ENCODE results near the gene BRD9.

Gene BRD9

GRCh38 chr5:819078-819477, 73.5 kb downstream of the BRD9 start:
- TF ChIP-seq, protein P1, sequence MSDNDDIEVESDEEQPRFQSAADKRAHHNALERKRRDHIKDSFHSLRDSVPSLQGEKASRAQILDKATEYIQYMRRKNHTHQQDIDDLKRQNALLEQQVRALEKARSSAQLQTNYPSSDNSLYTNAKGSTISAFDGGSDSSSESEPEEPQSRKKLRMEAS (IDR thresholded peaks at IDR 0.05; ENCODE audit: low read depth, low read length), result no peak
- TF ChIP-seq MYC (IDR thresholded peaks at IDR 0.05; ENCODE audit: low read depth, low read length) (no peak), POLR2A (IDR thresholded peaks at IDR 0.05; ENCODE audit: extremely low read depth, insufficient read length) (no peak)
- TF ChIP-seq, protein P2, sequence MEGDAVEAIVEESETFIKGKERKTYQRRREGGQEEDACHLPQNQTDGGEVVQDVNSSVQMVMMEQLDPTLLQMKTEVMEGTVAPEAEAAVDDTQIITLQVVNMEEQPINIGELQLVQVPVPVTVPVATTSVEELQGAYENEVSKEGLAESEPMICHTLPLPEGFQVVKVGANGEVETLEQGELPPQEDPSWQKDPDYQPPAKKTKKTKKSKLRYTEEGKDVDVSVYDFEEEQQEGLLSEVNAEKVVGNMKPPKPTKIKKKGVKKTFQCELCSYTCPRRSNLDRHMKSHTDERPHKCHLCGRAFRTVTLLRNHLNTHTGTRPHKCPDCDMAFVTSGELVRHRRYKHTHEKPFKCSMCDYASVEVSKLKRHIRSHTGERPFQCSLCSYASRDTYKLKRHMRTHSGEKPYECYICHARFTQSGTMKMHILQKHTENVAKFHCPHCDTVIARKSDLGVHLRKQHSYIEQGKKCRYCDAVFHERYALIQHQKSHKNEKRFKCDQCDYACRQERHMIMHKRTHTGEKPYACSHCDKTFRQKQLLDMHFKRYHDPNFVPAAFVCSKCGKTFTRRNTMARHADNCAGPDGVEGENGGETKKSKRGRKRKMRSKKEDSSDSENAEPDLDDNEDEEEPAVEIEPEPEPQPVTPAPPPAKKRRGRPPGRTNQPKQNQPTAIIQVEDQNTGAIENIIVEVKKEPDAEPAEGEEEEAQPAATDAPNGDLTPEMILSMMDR (IDR thresholded peaks at IDR 0.05; ENCODE audit: low read depth, low read length), result no peak
- no peak for DNase-seq (ENCODE audit: low read depth)
- H3K4me3 ChIP-seq (ENCODE audit: low read depth, low read length), result no peak overlapping the region

DNA sequence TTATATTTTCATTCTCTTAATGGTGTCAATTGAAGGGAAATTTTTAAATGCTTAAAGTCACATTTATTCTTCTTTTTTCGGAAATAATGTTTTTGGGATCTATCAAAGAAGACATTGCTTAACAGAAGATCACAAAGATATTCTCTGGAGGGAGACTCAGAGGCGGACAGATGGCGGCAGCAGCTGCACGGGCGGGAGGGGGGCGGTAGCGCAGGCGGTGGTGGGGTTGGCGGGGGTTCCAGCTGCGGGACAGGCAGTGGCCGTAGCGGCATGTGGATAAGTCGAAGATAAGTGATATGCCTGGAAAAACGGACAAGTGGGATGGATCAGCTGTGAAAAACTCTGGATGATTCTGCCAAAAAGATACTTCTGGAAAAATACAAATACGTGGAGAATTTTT, 76.4 kb downstream of the BRD9 start:
- H3K4me3 ChIP-seq (ENCODE audit: low read depth, low read length), result no peak overlapping the region
- no peak for DNase-seq (ENCODE audit: low read depth)
- TF ChIP-seq, protein P2 (IDR thresholded peaks at IDR 0.05; ENCODE audit: low read depth, low read length), result no peak
- TF ChIP-seq MYC (IDR thresholded peaks at IDR 0.05; ENCODE audit: low read depth, low read length), result no peak
- TF ChIP-seq, protein P1 (IDR thresholded peaks at IDR 0.05; ENCODE audit: low read depth, low read length), result no peak
- TF ChIP-seq POLR2A (IDR thresholded peaks at IDR 0.05; ENCODE audit: extremely low read depth, insufficient read length), result no peak

DNA sequence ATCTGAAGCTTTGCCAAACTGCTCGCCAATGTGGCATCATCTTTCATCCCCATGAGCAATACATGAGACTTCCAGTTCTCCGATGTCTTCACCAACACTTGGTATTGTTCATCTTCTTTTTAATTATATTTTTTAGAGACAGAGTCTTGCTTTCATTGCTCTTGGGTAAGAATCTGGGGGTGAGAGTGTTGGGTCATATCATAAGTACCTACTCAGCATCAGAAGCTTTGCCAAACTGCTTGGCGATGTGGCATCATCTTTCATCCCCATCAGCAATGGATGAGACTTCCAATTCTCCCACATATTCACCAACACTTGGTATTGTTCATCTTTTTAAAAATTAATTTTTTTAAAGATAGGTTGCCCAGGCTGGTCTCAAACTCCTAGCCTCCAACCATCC, 77.2 kb downstream of the BRD9 start:
- no peak overlapping the region for H3K4me3 ChIP-seq (ENCODE audit: low read depth, low read length)
- TF ChIP-seq MYC (IDR thresholded peaks at IDR 0.05; ENCODE audit: low read depth, low read length), result no peak
- TF ChIP-seq POLR2A (IDR thresholded peaks at IDR 0.05; ENCODE audit: extremely low read depth, insufficient read length), result no peak
- TF ChIP-seq, protein P2 (IDR thresholded peaks at IDR 0.05; ENCODE audit: low read depth, low read length), result no peak
- TF ChIP-seq, protein P1 (IDR thresholded peaks at IDR 0.05; ENCODE audit: low read depth, low read length), result no peak
- DNase-seq (ENCODE audit: low read depth), result no peak

Measured in NB4 (cell line).